HepG2 (cell line): ENCODE measurements around the gene CRYM. TPM values are rescaled to one million over a fixed set of nuclear protein-coding genes. Genes with fewer than 3 reads are reported as not detected.
A peak's percentile ranks its signal among the peaks of the same experiment; 100 is the strongest.

Source experiments
- ASH2L ChIP-seq: fragments of 300-600, 200-600 bp; sonication (generic); IDR thresholded peaks from 2 replicates; pipeline ENCODE4 v1.7.0; 2017; ENCODE audit warnings: low read depth, mild to moderate bottlenecking, moderate library complexity, mixed read lengths, low read length; ENCODE audit not compliant: insufficient read length
- CHD4 ChIP-seq: fragments of 200-600 bp; sonication (generic); IDR thresholded peaks from 2 replicates; pipeline ENCODE4 v1.7.0; 2017; ENCODE audit warnings: mild to moderate bottlenecking, low read length, borderline replicate concordance
- CREB3 ChIP-seq: sonication (generic); formaldehyde crosslinking; IDR thresholded peaks from 2 replicates; pipeline ENCODE4 v1.5.0; 2020; ENCODE audit warnings: missing genetic modification reagents
- DBP ChIP-seq: sonication (generic); formaldehyde crosslinking; IDR thresholded peaks from 2 replicates; pipeline ENCODE4 v1.4.0; 2020; ENCODE audit warnings: missing genetic modification reagents; ENCODE audit errors: not compliant biosample characterization
- GLI4 ChIP-seq: sonication (generic); formaldehyde crosslinking; IDR thresholded peaks from 2 replicates; pipeline ENCODE4 v1.5.1; 2020; ENCODE audit warnings: missing genetic modification reagents, mild to moderate bottlenecking, moderate library complexity, borderline replicate concordance
- ISX ChIP-seq: sonication (generic); formaldehyde crosslinking; conservative IDR thresholded peaks from 2 replicates; pipeline ENCODE4 v1.5.0; 2020; ENCODE audit warnings: missing genetic modification reagents
- JUN ChIP-seq: sonication (generic); formaldehyde crosslinking; IDR thresholded peaks from 2 replicates; pipeline ENCODE4 v1.4.0; 2020; ENCODE audit warnings: mild to moderate bottlenecking, missing genetic modification reagents
- JUNB ChIP-seq: sonication (generic); formaldehyde crosslinking; IDR thresholded peaks from 2 replicates; pipeline ENCODE4 v1.8.0; 2022; ENCODE audit warnings: missing genetic modification reagents, mild to moderate bottlenecking, borderline replicate concordance
- KDM5A ChIP-seq: fragments of 200-600 bp; sonication (generic); IDR thresholded peaks from 2 replicates; pipeline ENCODE4 v1.7.0; 2018; ENCODE audit warnings: antibody characterized with exemption, mild to moderate bottlenecking, low read length, borderline replicate concordance
- NBN ChIP-seq: fragments of 450-650 bp; conservative IDR thresholded peaks from 2 replicates; pipeline ENCODE4 v1.6.1; 2017
- RAD51 ChIP-seq: fragments of 450-650 bp; IDR thresholded peaks from 2 replicates; pipeline ENCODE4 v1.6.1; 2016; ENCODE audit warnings: borderline replicate concordance
- SETDB1 ChIP-seq: sonication (generic); formaldehyde crosslinking; IDR thresholded peaks from 2 replicates; pipeline ENCODE4 v1.5.1; 2020; ENCODE audit warnings: missing genetic modification reagents, mild to moderate bottlenecking, borderline replicate concordance
- SRSF4 ChIP-seq: fragments of 200-400 bp; formaldehyde crosslinking; IDR thresholded peaks from one replicate; pipeline ENCODE4 v1.6.1; 2018; ENCODE audit warnings: mild to moderate bottlenecking, low read depth, low read length, moderate library complexity; ENCODE audit not compliant: poor library complexity, severe bottlenecking
- XBP1 ChIP-seq: sonication (generic); formaldehyde crosslinking; IDR thresholded peaks from 2 replicates; pipeline ENCODE4 v1.5.0; 2020; ENCODE audit warnings: missing genetic modification reagents
- ZNF136 ChIP-seq: sonication (generic); formaldehyde crosslinking; IDR thresholded peaks from 2 replicates; pipeline ENCODE4 v1.8.1; 2022; ENCODE audit warnings: low read depth, mild to moderate bottlenecking, moderate library complexity, missing genetic modification reagents
- ZNF34 ChIP-seq: sonication (generic); formaldehyde crosslinking; IDR thresholded peaks from 2 replicates; pipeline ENCODE4 v1.4.0; 2020; ENCODE audit warnings: mild to moderate bottlenecking, missing genetic modification reagents, borderline replicate concordance
- ZNF563 ChIP-seq: sonication (generic); formaldehyde crosslinking; IDR thresholded peaks from 2 replicates; pipeline ENCODE4 v1.8.0; 2022; ENCODE audit warnings: mild to moderate bottlenecking, moderate library complexity, missing genetic modification reagents
- ZNF639 ChIP-seq: conservative IDR thresholded peaks from 2 replicates; pipeline ENCODE4 v1.6.1; 2018; ENCODE audit warnings: missing genetic modification reagents
- ZNF777 ChIP-seq: sonication (generic); formaldehyde crosslinking; IDR thresholded peaks from 2 replicates; pipeline ENCODE4 v1.4.0; 2020; ENCODE audit warnings: missing genetic modification reagents
- ZNF780A ChIP-seq: sonication (generic); formaldehyde crosslinking; IDR thresholded peaks from 2 replicates; pipeline ENCODE4 v1.8.0; 2022; ENCODE audit warnings: mild to moderate bottlenecking, missing genetic modification reagents, moderate library complexity
- ZSCAN22 ChIP-seq: sonication (generic); formaldehyde crosslinking; IDR thresholded peaks from 2 replicates; pipeline ENCODE4 v1.4.0; 2020; ENCODE audit warnings: mild to moderate bottlenecking, missing genetic modification reagents
- polyA plus RNA-seq, 8 experiments: library from polyadenylated mRNA; depleted of rRNA in 3 of 8; stranded (reverse) in 7 of 8; unstranded in 1 of 8; fragments of >200 nt; fragmentation: Illumina TruSeq in 4 of 8; extraction: Trizol in 4 of 8; gene quantifications; 2 replicates each; pipeline versions ENCODE4 v1.2.1 to v1.2.3, GENCODE V29; 2011 to 2016; ENCODE audit warnings: low read depth in 4 of 8, missing spikeins in 1 of 8, mixed read lengths in 1 of 8; ENCODE audit not compliant: insufficient read depth in 1 of 8
- total RNA-seq, 5 experiments: library from RNA; depleted of rRNA; stranded (reverse); fragments of >200 nt; fragmentation: Illumina TruSeq; extraction: Trizol; gene quantifications; 2 replicates each; pipeline ENCODE4 v1.2.3, GENCODE V29; 2016; ENCODE audit warnings: low read depth in 1 of 5
- TF ChIP-seq, protein P1 (sequence below): sonication (generic); formaldehyde crosslinking; IDR thresholded peaks from 2 replicates; pipeline ENCODE4 v1.5.1; 2020; ENCODE audit warnings: missing genetic modification reagents, mild to moderate bottlenecking, borderline replicate concordance
- TF ChIP-seq, protein P2 (sequence below): sonication (generic); formaldehyde crosslinking; IDR thresholded peaks from 2 replicates; pipeline ENCODE4 v1.8.0; 2022; ENCODE audit warnings: mild to moderate bottlenecking, missing genetic modification reagents, moderate library complexity
- TF ChIP-seq, protein P3 (sequence below): IDR thresholded peaks from 2 replicates; pipeline ENCODE4 v1.6.1; 2016; ENCODE audit warnings: missing biosample characterization, missing genetic modification reagents, low read depth

The CRYM gene
- total and polyA plus RNA-seq, 2 of the 13 experiments (the other 11 are each of a cell fraction or from before 2014, with no cell fraction given), result 1.9 to 2.2 TPM

DNA sequence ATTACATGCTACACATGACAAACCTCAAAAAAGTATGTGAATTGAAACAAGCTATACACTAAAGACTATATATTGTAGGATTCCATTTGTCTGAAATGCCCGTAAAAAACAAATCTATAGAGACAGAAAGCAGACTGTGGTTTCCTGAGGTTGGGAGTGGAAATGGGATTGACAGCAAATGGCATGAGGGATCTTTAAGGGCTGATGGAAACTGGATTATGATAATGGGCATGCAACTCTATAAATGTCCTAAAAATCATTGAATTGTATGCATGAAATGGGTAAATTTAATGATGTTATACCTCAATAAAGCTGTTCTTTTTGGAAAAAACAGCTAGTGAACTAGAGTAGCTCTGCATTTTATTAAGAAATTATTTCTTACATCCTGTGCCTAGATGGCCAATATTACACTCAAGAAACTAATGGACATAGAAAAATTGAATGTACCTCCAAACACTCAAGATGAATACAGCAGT is 45.0 kb downstream of the CRYM start (continued):
- no peak for TF ChIP-seq ZNF639 (CRISPR knock-in tag)
- no peak for TF ChIP-seq SRSF4
- TF ChIP-seq ZSCAN22 (CRISPR knock-in tag), result 0 out of 2 replicates have a peak, but pooled peaks have one; percentile 50
- no peak for TF ChIP-seq NBN
- peak; percentile 35; the same call in 1 of the 2 replicates for TF ChIP-seq JUNB (CRISPR knock-in tag)
- TF ChIP-seq ZNF136, result no peak
- TF ChIP-seq ASH2L, result peak; percentile 87
- 0 out of 2 replicates have a peak, but pooled peaks have one; percentile 18 for TF ChIP-seq ZNF777 (CRISPR knock-in tag)
- peak; percentile 39 for TF ChIP-seq DBP (CRISPR knock-in tag)
- peak; percentile 97; the same call in 1 of the 2 replicates for TF ChIP-seq CHD4
- no peak for TF ChIP-seq ZNF563 (CRISPR knock-in tag)
- no peak for TF ChIP-seq RAD51
- peak; percentile 1; the same call in 1 of the 2 replicates for TF ChIP-seq CREB3 (CRISPR knock-in tag)
- no peak for TF ChIP-seq SETDB1 (CRISPR knock-in tag)
- TF ChIP-seq, protein P1, sequence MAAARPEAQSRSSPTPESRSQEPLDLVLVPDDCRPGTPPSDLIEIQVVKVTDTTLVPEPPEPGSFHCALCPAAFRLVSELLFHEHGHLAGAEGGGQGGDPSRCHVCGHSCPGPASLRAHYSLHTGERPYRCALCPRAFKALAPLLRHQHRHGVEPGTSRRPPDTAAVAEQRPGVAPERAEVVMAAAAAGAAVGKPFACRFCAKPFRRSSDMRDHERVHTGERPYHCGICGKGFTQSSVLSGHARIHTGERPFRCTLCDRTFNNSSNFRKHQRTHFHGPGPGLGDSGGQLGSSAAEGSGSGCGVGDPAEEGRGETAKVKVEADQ (CRISPR knock-in tag), result 0 out of 2 replicates have a peak, but pooled peaks have one; percentile 6
- TF ChIP-seq ZNF34 (CRISPR knock-in tag), result peak; percentile 36; the same call in 1 of the 2 replicates
- peak; percentile 60; the same call in 1 of the 2 replicates for TF ChIP-seq ISX (CRISPR knock-in tag)
- TF ChIP-seq, protein P2, sequence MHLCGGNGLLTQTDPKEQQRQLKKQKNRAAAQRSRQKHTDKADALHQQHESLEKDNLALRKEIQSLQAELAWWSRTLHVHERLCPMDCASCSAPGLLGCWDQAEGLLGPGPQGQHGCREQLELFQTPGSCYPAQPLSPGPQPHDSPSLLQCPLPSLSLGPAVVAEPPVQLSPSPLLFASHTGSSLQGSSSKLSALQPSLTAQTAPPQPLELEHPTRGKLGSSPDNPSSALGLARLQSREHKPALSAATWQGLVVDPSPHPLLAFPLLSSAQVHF (CRISPR knock-in tag), result 0 out of 2 replicates have a peak, but pooled peaks have one; percentile 40
- TF ChIP-seq KDM5A, result peak; percentile 53; the same call in 1 of the 2 replicates
- peak; percentile 42; the same call in 1 of the 2 replicates for TF ChIP-seq GLI4
- TF ChIP-seq XBP1 (CRISPR knock-in tag), result 0 out of 2 replicates have a peak, but pooled peaks have one; percentile 81
- no peak for TF ChIP-seq JUN
- TF ChIP-seq, protein P3, sequence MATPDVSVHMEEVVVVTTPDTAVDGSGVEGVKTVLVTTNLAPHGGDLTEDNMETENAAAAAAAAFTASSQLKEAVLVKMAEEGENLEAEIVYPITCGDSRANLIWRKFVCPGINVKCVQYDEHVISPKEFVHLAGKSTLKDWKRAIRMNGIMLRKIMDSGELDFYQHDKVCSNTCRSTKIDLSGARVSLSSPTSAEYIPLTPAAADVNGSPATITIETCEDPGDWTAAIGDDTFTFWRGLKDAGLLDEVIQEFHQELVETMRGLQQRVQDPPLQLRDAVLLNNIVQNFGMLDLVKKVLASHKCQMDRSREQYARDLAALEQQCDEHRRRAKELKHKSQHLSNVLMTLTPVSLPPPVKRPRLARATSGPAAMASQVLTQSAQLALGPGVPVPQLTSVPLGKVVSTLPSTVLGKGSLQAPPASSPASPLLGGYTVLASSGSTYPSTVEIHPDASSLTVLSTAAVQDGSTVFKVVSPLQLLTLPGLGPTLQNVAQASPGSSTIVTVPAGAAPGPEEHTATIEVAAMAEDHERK (CRISPR knock-in tag), result 0 out of 2 replicates have a peak, but pooled peaks have one; percentile 16
- peak; percentile 54; the same call in 1 of the 2 replicates for TF ChIP-seq ZNF780A (CRISPR knock-in tag)
